GM21619 (cell line): ENCODE measurements around the gene SYCE3.
"Not testable (repeated sequence)": the region's sequence is repeated elsewhere in the genome, so short reads cannot be mapped to it uniquely, and the experiment has no call there.

Experiments used
- ATAC-seq: cut with Tn5 transposase; IDR thresholded peaks from one replicate; pipeline ENCODE4 v1.9.1; 2021; ENCODE audit not compliant: unreplicated experiment

Gene SYCE3

DNA sequence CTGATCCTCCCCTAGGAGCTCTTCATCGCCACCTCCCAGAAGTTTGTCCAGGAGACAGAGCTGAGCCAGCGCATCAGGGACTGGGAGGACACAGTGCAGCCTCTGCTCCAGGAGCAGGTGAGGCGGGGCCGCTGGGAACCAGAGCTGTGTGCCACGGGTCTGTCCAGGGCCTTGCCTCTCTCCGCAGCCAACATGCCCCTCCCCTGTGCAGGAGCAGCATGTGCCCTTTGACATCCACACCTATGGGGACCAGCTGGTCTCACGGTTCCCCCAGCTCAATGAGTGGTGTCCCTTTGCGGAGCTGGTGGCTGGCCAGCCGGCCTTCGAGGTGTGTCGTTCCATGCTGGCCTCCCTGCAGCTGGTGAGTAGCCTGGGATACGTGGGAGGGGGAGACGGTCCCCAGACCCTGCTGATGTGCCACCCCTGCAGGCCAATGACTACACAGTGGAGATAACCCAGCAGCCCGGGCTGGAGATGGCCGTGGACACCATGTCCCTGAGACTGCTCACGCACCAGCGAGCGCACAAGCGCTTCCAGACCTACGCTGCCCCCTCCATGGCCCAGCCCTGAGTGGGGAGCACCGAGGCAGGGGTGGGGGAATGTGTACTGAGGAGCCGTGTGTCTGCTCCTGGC is 39.8 kb downstream of the SYCE3 start:
- no peak for ATAC-seq

DNA sequence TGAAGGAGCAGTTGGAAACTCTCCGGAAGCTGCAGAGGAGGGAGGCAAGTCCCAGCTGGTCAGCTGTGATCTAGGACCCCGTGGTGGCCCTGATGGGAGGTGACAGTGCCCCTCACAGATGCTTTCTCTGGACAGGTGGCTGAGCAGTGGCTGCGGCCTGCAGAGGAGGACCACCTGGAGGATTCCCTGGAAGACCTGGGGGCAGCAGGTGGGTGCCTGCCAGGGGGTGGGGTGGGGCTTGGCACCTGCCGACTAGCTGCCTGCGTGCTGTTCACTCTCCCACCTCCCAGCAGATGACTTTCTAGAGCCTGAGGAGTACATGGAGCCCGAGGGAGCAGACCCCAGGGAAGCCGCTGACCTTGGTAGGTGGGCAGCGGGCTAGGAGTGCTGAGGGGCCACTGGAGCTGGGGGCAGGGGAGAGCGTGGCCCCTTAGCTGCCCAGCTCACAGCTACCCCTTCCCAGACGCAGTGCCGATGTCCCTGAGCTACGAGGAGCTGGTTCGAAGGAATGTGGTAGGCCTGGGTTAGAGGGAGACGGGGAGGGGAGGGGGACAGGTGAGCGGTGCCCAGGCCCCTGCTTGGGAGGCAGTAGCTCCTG is 40.4 kb downstream of the SYCE3 start:
- ATAC-seq, result no peak

DNA sequence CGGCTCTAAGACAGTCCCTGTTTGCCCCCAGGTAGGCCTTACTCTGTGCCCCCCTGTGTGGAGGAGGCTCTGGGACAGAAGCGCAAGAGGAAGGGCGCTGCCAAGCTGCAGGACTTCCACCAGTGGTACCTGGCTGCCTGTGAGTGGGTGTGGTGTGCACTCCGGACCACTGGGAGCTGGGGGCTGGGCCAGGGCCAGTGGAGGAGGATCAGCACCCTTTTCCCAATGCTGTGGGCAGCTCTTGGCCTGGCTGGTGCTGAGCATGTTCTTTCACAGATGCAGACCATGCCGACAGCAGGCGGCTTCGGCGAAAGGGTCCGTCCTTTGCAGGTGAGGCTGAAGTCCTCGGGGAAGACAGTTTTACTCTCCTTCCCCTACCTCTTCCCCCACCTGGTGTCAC is 41.0 kb downstream of the SYCE3 start:
- ATAC-seq, result no peak

DNA sequence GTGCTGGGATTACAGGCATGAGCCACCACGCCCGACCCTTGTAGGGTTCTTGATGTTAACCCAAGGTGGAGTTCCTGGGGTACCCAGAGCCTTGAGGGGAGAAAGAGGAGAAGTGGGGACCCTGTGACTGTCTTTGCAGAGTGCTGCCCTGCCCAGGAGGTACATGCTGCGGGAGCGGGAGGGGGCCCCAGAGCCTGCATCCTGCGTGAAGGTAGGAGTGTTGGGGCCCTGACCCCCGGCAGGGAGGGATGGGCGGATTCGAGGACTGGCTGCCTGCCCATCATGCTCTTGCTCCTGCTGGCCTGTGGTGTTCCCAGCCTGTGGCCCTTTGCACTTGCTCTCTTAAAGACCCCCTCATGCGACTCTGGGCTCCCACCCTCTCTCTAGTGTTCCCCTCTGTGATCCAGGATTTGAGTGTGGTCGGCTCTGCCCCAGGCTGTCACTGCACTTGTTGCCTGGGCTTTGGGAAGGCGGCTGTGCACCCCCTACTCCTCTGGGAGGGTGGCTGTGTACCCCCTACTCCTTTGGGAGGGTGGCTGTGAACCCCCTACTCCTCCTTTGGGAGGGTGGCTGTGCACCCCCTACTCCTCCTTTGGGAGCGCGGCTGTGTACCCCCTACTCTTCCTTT is 41.8 kb downstream of the SYCE3 start:
- ATAC-seq, result no peak

DNA sequence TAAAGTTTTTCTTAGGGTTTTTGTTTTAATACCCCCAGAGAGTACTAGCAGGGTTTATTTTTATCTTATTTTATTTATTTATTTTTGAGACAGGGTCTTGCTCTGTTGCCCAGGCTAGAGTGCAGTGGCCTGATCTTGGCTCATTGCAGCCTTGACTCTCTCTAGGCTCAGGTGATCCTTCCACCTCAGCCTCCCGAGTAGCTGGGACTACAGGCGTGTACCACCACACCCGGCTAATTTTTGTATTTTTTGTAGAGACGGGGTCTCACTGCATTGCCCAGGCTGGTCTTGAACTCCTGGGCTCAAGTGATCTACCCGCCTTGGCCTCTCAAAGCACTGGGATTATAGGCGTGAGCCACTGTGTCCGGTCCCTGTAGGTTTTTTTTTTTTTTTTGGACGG is 42.5 kb downstream of the SYCE3 start:
- ATAC-seq, result not testable (repeated sequence)

DNA sequence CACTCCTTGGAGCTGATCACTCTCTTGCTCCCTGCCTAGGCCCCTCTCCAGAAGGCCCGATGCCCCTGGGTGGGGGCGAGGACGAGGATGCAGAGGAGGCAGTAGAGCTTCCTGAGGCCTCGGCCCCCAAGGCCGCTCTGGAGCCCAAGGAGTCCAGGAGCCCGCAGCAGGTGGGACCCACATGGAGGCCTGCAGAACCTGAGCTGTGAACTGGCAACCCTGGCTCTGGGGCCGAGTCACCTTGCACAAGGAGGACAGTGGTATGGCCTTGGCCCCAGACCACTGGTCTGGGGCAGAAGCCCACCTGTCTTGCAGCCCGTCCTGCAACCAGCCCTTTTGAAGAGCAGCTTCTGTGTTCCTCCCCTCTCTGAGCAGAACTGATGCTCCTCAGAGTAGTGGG is 43.6 kb downstream of the SYCE3 start:
- no peak for ATAC-seq

DNA sequence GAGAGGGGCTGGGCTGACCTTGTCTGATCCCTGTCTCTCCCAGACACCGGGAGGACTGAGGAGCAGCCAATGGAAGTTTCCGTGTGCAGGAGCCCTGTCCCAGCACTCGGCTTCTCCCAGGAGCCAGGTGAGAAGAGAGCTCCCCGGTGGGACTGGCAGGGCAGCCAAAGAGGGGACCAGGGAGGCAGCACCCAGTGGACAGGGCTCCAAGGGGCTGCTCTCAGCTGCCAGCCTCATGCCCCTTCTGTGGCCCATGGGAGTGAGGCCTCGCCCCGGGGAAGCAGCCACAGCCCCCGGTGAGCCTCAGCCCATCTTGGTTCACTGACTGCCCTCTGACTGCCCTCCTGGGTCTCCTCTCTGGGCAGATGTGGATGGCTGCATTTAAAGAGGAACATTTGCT is 44.1 kb downstream of the SYCE3 start:
- ATAC-seq, result no peak

DNA sequence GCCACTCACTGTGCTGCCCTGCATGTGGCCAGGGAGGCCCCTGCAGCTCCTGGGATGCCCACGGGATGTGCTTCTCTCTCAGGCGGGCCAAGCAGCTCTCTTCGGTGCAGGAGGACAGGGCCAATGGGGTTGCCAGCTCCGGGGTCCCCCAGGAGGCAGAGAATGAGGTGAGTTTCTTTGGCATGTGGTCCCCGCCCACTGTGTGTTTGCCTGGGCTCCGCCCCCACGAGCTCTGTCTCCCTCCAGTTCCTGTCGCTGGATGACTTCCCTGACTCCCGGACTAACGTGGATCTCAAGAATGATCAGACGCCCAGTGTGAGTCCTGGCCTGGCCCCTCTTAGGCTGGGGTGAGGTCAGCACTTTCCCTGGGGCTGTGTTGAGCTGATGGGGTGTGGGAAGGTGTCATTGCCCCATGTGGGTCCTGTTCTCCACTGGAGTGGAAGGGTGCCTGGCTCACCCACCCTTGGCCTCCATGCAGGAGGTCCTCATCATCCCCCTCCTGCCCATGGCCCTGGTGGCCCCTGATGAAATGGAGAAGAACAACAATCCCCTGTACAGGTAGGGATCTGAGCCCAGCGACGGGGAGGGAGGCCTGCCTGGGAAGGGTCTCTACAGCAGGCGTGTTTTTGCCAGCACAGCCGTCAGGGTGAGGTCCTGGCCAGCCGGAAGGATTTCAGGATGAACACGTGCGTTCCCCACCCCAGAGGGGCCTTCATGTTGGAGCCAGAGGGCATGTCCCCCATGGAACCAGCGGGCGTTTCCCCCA is 45.0 kb downstream of the SYCE3 start:
- ATAC-seq, result no peak

DNA sequence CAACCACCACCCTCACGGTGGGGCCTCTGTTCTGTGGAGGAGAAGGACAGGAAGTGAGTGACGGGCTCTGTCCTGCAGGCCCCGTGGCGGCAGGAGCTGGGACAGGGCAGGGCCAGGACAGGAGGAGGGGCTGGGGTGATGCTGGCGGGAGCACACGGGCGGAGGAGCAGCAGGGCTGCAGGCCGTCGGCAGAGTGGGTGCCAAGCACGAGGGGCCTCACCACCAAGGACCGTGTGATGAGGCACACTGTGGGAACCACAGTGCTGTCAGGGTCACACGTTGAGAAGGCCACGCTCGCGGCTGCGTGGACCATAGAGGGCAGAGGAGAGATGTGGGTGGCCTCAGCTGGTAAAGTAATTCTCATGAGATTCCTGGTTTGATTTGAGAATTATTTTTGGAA is 45.8 kb downstream of the SYCE3 start:
- no peak for ATAC-seq

DNA sequence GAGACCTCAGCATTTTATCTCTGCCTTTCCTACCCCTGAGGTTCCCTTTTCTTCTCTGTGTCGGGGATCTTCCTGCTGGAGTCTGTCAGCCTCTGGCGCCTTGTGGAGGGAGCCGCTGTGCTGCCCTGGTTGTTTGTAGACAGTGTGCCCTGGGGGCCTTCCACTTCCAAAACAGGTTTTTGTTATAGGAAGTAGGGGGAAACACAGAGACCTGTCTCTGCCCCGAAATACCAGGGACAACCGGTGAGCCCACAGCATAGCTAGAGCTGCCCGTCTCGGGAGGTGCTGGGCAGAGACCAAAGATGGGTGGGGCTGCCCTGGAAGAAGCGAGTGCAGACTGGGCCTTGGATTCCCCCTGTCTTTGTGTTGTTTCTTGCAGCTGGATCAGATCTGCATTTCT is 46.7 kb downstream of the SYCE3 start:
- no peak for ATAC-seq

DNA sequence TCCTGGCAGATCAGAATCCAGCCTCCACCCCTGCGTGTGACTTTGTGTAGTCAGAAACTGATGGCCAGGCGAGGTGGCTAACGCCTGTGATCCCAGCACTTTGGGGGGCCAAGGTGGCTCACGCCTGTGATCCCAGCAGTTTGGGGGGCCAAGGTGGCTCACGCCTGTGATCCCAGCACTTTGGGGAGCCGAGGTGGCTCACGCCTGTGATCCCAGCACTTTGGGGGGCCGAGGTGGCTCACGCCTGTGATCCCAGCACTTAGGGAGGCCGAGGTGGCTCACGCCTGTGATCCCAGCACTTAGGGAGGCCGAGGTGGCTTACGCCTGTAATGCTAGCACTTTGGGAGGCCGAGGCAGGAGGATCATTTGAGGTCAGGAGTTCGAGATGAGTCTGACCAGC is 49.5 kb downstream of the SYCE3 start:
- no peak for ATAC-seq

DNA sequence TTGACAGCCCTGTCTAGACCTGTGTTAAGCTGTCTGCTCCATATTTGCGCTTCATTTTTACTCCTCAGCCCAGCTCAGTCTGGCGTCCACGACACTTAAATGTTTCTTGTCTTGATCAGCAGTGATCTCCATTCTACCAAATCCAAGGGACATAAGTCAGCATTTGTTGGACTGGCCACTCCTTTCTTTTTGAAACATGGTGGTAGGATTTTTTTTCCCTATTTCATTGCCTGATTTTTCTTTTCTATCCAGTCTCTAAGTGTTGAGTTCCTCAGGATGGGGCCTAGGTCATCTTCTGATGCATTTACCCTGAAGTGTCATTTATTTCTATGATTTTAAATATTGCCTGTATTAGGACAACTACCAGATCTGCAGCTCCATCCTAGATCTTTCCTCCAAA is 53.8 kb downstream of the SYCE3 start:
- no peak for ATAC-seq

DNA sequence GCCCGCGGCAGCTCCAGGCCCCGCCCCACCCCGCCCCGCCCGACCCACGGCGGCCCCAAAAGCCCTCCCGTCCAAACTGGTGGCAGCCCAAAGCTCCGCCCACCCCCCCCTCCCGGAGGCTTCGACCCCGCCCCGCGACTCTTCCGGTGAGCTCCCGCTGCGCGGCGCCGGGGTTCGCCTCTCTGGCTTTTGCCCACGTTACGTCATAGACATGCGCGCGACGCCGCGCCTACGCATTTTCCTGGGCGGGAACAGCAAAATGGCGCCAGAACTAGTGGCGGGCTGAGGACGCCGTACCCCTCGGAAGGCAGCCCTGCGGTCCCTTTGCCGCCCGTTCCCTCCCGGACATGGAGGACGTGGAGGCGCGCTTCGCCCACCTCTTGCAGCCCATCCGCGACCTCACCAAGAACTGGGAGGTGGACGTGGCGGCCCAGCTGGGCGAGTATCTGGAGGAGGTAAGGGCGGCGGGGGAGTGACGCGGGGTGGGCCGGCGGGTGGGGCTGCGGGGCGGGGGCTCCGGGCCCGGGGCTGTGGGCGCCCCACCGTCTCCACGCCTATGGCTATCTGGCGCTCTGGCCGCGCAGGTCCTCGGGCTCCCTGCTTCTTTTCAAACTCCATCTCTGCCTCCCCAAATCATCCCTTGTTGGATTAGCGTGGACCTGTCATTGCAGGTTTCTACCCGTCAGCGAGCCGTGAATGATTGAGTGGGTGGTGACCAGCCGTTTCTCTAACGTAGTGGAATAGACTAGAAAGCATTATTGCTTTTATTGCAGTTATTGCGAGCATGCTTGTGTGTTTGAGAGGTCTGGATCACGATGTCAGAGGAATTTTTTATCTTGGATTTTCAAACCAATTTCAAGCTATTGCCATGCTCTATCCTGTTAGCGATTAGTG is 54.5 kb downstream of the SYCE3 start, which contains the start of gene NCAPH2:
NCAPH2 (plus strand) TSS at position 234 of the 894 bp plus-strand sequence; CDS start at position 348, 114 bp downstream.
- ATAC-seq, result peak; percentile 52

DNA sequence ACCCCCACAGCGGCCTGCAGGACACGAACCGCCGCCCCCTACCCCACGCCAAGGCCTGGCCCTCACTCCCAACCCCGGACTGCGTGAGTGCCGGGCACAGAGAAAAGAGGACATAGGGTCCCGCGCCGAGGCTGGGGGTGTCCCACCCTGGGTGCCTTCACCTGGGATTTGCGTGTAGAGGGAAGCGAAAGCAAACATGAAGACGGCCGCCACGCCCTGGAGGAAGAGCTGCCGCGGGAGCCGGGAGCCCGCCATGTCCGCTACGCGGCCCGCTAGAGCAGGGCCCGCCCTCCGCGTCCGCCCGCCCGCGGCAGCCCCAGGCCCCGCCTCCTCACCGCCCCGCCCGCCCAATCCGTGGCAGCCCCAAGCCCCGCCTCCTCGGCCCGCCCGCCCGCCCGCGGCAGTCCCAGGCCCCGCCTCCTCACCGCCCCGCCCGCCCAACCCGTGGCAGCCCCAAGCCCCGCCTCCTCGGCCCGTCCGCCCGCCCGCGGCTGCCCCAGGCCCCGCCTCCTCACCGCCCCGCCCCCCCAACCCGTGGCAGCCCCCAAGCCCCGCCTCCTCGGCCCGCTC is 55.2 kb downstream of the SYCE3 start, which contains the start of gene LMF2:
LMF2 (minus strand) TSS at position 282 of the 570 bp plus-strand sequence; CDS start at position 255, 27 bp downstream.
- ATAC-seq, result peak; percentile 53

DNA sequence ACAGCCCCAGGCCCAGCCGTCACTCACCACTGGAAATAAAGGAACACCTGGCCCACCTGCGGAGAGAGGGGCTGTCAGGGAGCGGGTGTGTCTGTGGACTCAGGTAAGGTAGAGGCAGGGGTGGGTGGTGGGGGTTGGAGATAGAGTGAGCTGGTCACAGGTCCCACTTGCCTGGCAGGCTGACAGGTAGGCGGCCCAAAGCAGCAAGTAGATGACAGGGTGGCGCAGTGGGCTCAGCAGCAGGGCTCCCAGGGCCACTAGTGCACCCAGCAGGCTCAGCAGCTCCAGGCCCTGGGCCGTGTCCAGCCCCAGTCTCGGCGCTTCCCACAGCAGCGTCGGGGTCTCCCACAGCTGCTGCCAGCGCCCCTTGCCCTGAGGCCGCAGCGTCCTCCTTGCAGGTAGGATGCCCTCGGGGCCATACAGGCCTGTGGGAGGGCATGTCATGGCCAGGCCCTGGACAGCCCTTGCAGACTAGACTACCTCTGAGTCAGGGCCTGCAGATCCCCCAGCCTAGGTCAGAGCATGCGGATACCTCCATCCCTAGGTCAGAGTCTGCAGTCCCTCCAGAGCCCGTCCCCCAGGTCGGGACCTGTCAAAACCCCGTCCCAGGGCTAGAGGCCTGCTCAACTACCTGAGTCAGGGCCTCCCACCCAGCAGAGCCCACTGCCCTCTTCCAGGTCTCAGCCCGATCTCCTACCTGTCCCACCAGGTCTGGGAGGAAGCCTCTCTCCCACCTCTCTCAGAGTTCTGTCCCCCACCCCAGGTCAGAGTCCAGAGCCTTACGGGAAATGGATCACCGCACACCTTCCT is 55.9 kb downstream of the SYCE3 start:
- ATAC-seq, result no peak

DNA sequence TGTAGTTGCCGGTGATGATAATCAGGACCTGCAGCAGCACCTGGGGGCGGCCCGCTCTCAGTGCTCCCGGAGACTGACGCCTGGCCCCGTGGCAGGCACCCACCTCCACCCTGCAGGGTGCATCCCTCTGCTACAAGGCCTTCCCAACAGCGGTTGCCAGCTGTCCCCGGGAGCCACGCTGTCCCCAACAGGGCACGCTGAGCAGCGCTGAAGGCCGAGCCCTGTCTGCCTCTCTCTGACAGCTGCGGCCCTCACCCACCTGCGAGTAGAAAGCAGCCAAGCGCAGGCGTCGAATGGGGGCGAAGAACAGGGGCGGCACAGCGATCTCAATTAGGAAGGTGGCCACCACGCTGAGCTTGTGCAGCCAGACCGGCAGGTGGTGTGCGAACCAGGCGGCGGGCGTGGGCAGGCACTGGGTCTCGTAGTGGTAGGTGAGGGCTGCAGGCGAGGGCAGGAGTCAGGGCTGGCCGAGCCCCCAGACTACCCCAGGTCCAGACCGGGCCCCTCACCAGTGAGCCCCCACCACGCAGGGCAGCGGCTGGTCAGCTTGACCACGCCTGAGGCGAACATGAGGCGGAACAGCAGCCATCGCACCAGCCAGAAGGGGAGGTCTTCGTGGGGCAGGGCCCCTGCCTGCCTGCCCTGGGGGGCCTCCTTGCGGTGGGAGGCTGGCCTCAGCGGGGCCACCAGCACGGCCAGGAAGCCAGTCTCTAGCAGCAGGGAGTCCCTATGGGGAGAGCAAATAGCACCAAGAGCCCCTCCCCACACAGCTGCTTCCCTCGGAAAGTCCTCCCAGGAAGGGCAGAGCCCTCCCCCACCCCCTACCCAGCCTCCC is 56.7 kb downstream of the SYCE3 start:
- no peak for ATAC-seq

DNA sequence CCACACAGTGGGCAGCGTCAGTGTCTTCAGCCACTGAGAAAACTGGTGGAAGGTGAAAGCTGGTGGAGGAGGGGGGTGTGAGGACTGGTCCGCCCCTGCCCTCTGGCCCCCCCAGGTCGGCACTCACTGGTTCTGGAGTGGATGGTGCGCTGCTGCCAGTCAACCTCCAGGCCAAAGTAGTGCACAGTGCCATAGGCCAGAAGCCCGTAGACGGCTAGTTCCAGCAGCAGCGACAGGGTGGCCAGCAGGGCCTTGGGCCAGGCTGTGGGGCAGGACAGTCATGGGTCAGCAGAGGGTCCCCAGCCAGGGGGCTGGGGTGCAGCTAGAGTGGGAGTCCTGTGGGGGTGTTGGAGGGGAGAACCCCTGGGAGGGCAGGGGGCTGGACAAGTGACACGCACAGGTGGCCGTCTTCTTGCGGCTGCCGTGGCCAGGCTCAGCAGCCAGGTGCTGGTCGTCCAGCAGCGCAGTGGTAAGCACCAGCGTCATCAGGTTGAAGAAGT is 57.4 kb downstream of the SYCE3 start:
- ATAC-seq, result no peak
